IMR-90 (cell line): ENCODE data around the gene SIRPB1. TPM values are rescaled to one million over a fixed set of nuclear protein-coding genes. Genes with fewer than 3 reads are reported as not detected.

Experiments
- ATAC-seq: fragments of 200-7000 bp; cut with Tn5 transposase; 2 replicates; pipeline ENCODE4 v1.9.1; 2020; ENCODE audit warnings: low read depth, mild to moderate bottlenecking, moderate library complexity
- BruUV-seq: library from RNA; stranded (reverse); fragments of 400-500 nt; replicated peaks from 2 replicates; lab custom pipeline; 2021; lab: Mats Ljungman, UMichigan
- CTCF ChIA-PET: fragments of 300-600 bp; formaldehyde crosslinking; extraction: SDS; loops from one replicate; lab custom pipeline; 2021; ENCODE audit warnings: antibody characterized with exemption; lab: Yijun Ruan, JAX
- POLR2A ChIA-PET: fragments of 300-600 bp; sonication (Branson Sonifier 250); formaldehyde crosslinking; loops from one replicate; lab custom pipeline; 2022; ENCODE audit warnings: antibody characterized with exemption; ENCODE audit not compliant: unreplicated experiment; lab: Charles Lee
- DNase-seq: peaks from one replicate; pipeline ENCODE4 v3.0.0; 2013
- H2AFZ ChIP-seq: replicated peaks from 2 replicates; pipeline ENCODE3; 2013; ENCODE audit warnings: low read length, mild to moderate bottlenecking; ENCODE audit not compliant: poor library complexity
- H2AK5ac ChIP-seq: 2 replicates; pipeline ENCODE4 v1.6.1; 2013; ENCODE audit warnings: low read depth, low read length, inconsistent platforms
- H2AK9ac ChIP-seq: replicated peaks from 2 replicates; pipeline ENCODE3; 2013; ENCODE audit warnings: mild to moderate bottlenecking, low read depth, low read length, moderate library complexity; ENCODE audit not compliant: poor library complexity
- H2BK120ac ChIP-seq: 2 replicates; pipeline ENCODE4 v1.6.1; 2013; ENCODE audit warnings: low read depth, low read length, inconsistent platforms
- H2BK15ac ChIP-seq: 3 replicates; pipeline ENCODE4 v1.6.1; 2013; ENCODE audit warnings: low read depth, low read length, inconsistent platforms
- H2BK20ac ChIP-seq: 2 replicates; pipeline ENCODE4 v1.6.1; 2013; ENCODE audit warnings: low read depth, mild to moderate bottlenecking, inconsistent platforms, low read length, moderate library complexity
- H2BK5ac ChIP-seq: 2 replicates; pipeline ENCODE4 v1.6.1; 2013; ENCODE audit warnings: mild to moderate bottlenecking, low read depth, low read length, inconsistent platforms; ENCODE audit not compliant: poor library complexity, severe bottlenecking
- H3K14ac ChIP-seq: replicated peaks from 2 replicates; pipeline ENCODE4 v1.6.1; 2013; ENCODE audit warnings: low read depth, low read length, inconsistent platforms
- H3K18ac ChIP-seq: 2 replicates; pipeline ENCODE4 v1.6.1; 2013; ENCODE audit warnings: low read depth, low read length, control low read depth
- H3K23ac ChIP-seq: 2 replicates; pipeline ENCODE4 v1.6.1; 2013; ENCODE audit warnings: low read depth, low read length, inconsistent platforms
- H3K27ac ChIP-seq: 2 replicates; pipeline ENCODE4 v1.5.1; 2013; ENCODE audit warnings: mild to moderate bottlenecking, control low read depth, low read length; ENCODE audit not compliant: insufficient read depth
- H3K27me3 ChIP-seq: 2 replicates; pipeline ENCODE4 v1.6.1; 2013; ENCODE audit warnings: low read length; ENCODE audit not compliant: control insufficient read depth, insufficient read depth
- H3K36me3 ChIP-seq: 2 replicates; pipeline ENCODE4 v1.6.1; 2013; ENCODE audit warnings: low read length, mixed read lengths; ENCODE audit not compliant: control insufficient read depth, insufficient read depth
- H3K4ac ChIP-seq: 2 replicates; pipeline ENCODE4 v1.6.1; 2013; ENCODE audit warnings: low read depth, low read length, inconsistent platforms
- H3K4me1 ChIP-seq: 2 replicates; pipeline ENCODE4 v1.6.1; 2013; ENCODE audit warnings: low read length, mixed read lengths; ENCODE audit not compliant: control insufficient read depth, insufficient read depth
- H3K4me2 ChIP-seq: 2 replicates; pipeline ENCODE4 v1.6.1; 2013; ENCODE audit warnings: low read depth, mild to moderate bottlenecking, control low read depth, low read length, moderate library complexity
- H3K4me3 ChIP-seq: 2 replicates; pipeline ENCODE4 v1.5.1; 2013; ENCODE audit warnings: low read depth, mild to moderate bottlenecking, control low read depth, low read length, moderate library complexity; ENCODE audit not compliant: insufficient read depth
- H3K56ac ChIP-seq: 2 replicates; pipeline ENCODE4 v1.6.1; 2013; ENCODE audit warnings: low read length, inconsistent platforms; ENCODE audit not compliant: insufficient read depth; ENCODE audit errors: extremely low read depth
- H3K79me1 ChIP-seq, 2 experiments: 2 replicates each; pipeline ENCODE4 v1.6.1; 2013; ENCODE audit warnings: low read length in 2 of 2, inconsistent platforms in 1 of 2, low read depth in 1 of 2
- H3K9ac ChIP-seq: 2 replicates; pipeline ENCODE4 v1.6.1; 2013; ENCODE audit warnings: low read depth, low read length, control low read depth
- H3K9me1 ChIP-seq: 2 replicates; pipeline ENCODE4 v1.6.1; 2013; ENCODE audit warnings: low read length, inconsistent platforms; ENCODE audit not compliant: insufficient read depth
- H3K9me3 ChIP-seq: 2 replicates; pipeline ENCODE4 v1.6.1; 2013; ENCODE audit warnings: low read length; ENCODE audit not compliant: control insufficient read depth, insufficient read depth
- H4K20me1 ChIP-seq: 2 replicates; pipeline ENCODE4 v1.6.1; 2013; ENCODE audit warnings: low read length, inconsistent platforms; ENCODE audit not compliant: insufficient read depth
- H4K5ac ChIP-seq: 2 replicates; pipeline ENCODE4 v1.6.1; 2013; ENCODE audit warnings: mild to moderate bottlenecking, low read depth, low read length, control low read depth
- H4K8ac ChIP-seq, 2 experiments: 2 replicates each; pipeline ENCODE4 v1.6.1; 2013; ENCODE audit warnings: low read depth in 2 of 2, low read length in 2 of 2, control low read depth in 1 of 2, inconsistent platforms in 1 of 2
- H4K91ac ChIP-seq: 2 replicates; pipeline ENCODE4 v1.6.1; 2013; ENCODE audit warnings: low read depth, low read length, inconsistent platforms; ENCODE audit not compliant: insufficient read depth
- ELK1 ChIP-seq: fragments of 150-350 bp; IDR thresholded peaks from 2 replicates; pipeline ENCODE4 v1.6.1; 2016; ENCODE audit warnings: low read depth, mild to moderate bottlenecking, low read length, moderate library complexity, borderline replicate concordance
- MAZ ChIP-seq: IDR thresholded peaks from 2 replicates; pipeline ENCODE4 v1.6.1; 2012; ENCODE audit warnings: low read depth, mild to moderate bottlenecking, low read length, improper control_type of control experiment, moderate library complexity, borderline replicate concordance
- MXI1 ChIP-seq: IDR thresholded peaks from 2 replicates; pipeline ENCODE4 v1.6.1; 2012; ENCODE audit warnings: low read depth, mild to moderate bottlenecking, low read length, moderate library complexity, borderline replicate concordance
- POLR2A ChIP-seq: IDR thresholded peaks from 2 replicates; pipeline ENCODE4 v1.6.1; 2012; ENCODE audit warnings: mild to moderate bottlenecking, low read depth, low read length
- RAD21 ChIP-seq: IDR thresholded peaks from 2 replicates; pipeline ENCODE4 v1.6.1; 2012; ENCODE audit warnings: low read length, improper control_type of control experiment
- USF2 ChIP-seq: fragments of 150-350 bp; IDR thresholded peaks from 2 replicates; pipeline ENCODE4 v1.6.1; 2017; ENCODE audit warnings: mild to moderate bottlenecking, antibody characterized with exemption, low read length, low read depth
- whole genome bisulfite sequencing, 2 experiments: methylation state at CpG; one replicate each; pipeline versions ENCODE4 v1.1.5 to v1.1.7; 2013; ENCODE audit warnings: missing lambda C conversion rate in 2 of 2; ENCODE audit not compliant: insufficient read length in 1 of 2; ENCODE audit errors: extremely low coverage in 2 of 2; 5-methylcytosine and 5-hydroxymethylcytosine counted together
- dilution Hi-C: fragments of 300-500 bp; cut with HindIII; formaldehyde crosslinking; loops from one replicate; pipeline ENCODE4 v1.14.3; 2018; ENCODE audit warnings: low sequenced_read_pairs; ENCODE audit not compliant: unreplicated experiment
- in situ Hi-C: fragments of 300-500 bp; cut with MboI; formaldehyde crosslinking; loops from 3 replicates; pipeline ENCODE4 v1.14.3; 2019; ENCODE audit warnings: low sequenced_read_pairs, inconsistent platforms, mixed read lengths
- intact Hi-C: fragments of 100-400 bp; cut with micrococcal nuclease; formaldehyde crosslinking; loops from 2 replicates; pipeline ENCODE4 v1.10.0; 2022
- polyA plus RNA-seq, 3 experiments: library from polyadenylated mRNA; depleted of rRNA; stranded (reverse); fragments of >200 nt; gene quantifications; 2 replicates each; pipeline ENCODE4 v1.2.3, GENCODE V29; 2012; ENCODE audit warnings: low replicate concordance in 1 of 3
- total RNA-seq: library from RNA; depleted of rRNA; stranded (reverse); fragments of >200 nt; gene quantifications from 2 replicates; pipeline ENCODE4 v1.2.3, GENCODE V29; 2012
- TF ChIP-seq, protein P1 (sequence below): conservative IDR thresholded peaks from 2 replicates; pipeline ENCODE4 v1.5.1; 2012; ENCODE audit warnings: mild to moderate bottlenecking, low read depth, low read length, improper control_type of control experiment

Gene SIRPB1
- total and polyA plus RNA-seq, 2 of the 4 experiments (the other 2 are of a cell fraction) = 0.90 to 1.6 TPM

DNA sequence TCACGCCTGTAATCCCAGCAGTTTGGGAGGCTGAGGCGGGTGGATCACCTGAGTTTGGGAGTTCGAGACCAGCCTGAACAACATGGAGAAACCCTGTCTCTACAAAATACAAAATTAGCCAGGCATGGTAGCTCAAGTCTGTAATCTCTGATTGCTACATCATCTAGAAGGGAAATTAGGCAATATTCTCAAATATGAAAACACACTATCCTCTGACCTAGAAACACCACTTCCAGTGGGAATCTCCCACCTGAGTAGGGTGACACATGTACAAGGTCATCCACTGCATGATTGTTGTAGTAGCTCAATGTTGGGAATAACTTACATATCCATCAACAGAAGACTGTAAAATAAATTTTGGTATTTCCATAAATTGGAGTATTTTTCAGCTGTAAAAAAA is 43.2 kb downstream of the SIRPB1 start:
- in situ Hi-C loops = no loop called here
- CTCF ChIA-PET = no interaction called here
- no CpG with 5 or more reads among the region's 3 CpGs for WGBS, 2 experiments

More for the DNA sequence above, 43.2 kb downstream of the SIRPB1 start:
- Histone ChIP-seq H4K20me1 (no peaks in the 10 kb centered on the region), H3K79me1 (no peaks in the 10 kb centered on the region), H3K14ac (no peak overlapping the region), H2AK5ac (no peak overlapping the region), H3K4me3 (no peak overlapping the region), H3K56ac (no peak overlapping the region), H2AFZ (no peak overlapping the region), H3K4me2 (no peak overlapping the region), H3K4me1 (no peaks in the 10 kb centered on the region), H2AK9ac (no peak overlapping the region), H3K9me1 (no peaks in the 10 kb centered on the region), H2BK15ac (no peak overlapping the region), H3K23ac (no peak overlapping the region), H3K9me3 (no peaks in the 10 kb centered on the region), H3K27me3 (no peaks in the 10 kb centered on the region), H2BK120ac (no peak overlapping the region), H4K5ac (no peak overlapping the region), H3K4ac (no peak overlapping the region), H3K36me3 (no peaks in the 10 kb centered on the region), H2BK20ac (no peak overlapping the region), H3K18ac (no peak overlapping the region), H2BK5ac (no peak overlapping the region), H4K91ac (no peak overlapping the region), H3K27ac (no peak overlapping the region), H3K9ac (no peak overlapping the region), H4K8ac (no peak overlapping the region)
- no TSS peak for BruUV-seq
- dilution Hi-C loops = no loop called here
- ATAC-seq (no peak), DNase-seq (peak; percentile 0)
- intact Hi-C loops = no loop called here
- TF ChIP-seq MAZ (no peak), MXI1 (no peak), ELK1 (no peak), RAD21 (no peak), POLR2A (no peak), USF2 (no peak)
- TF ChIP-seq, protein P1, sequence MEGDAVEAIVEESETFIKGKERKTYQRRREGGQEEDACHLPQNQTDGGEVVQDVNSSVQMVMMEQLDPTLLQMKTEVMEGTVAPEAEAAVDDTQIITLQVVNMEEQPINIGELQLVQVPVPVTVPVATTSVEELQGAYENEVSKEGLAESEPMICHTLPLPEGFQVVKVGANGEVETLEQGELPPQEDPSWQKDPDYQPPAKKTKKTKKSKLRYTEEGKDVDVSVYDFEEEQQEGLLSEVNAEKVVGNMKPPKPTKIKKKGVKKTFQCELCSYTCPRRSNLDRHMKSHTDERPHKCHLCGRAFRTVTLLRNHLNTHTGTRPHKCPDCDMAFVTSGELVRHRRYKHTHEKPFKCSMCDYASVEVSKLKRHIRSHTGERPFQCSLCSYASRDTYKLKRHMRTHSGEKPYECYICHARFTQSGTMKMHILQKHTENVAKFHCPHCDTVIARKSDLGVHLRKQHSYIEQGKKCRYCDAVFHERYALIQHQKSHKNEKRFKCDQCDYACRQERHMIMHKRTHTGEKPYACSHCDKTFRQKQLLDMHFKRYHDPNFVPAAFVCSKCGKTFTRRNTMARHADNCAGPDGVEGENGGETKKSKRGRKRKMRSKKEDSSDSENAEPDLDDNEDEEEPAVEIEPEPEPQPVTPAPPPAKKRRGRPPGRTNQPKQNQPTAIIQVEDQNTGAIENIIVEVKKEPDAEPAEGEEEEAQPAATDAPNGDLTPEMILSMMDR = no peak
- POLR2A ChIA-PET = no interaction called here
